SK-N-SH (cell line): ENCODE data around the gene SORCS3.

ENCODE experiments used
- EP300 ChIP-seq, 2 experiments: IDR thresholded peaks; 2 replicates each; pipeline versions ENCODE4 v1.4.0 to v1.6.1; 2012; ENCODE audit warnings: borderline replicate concordance in 1 of 2, low read depth in 1 of 2, low read length in 1 of 2
- FOXM1 ChIP-seq: IDR thresholded peaks from 2 replicates; pipeline ENCODE4 v1.4.0; 2012; ENCODE audit warnings: low read depth, mild to moderate bottlenecking
- GABPA ChIP-seq: IDR thresholded peaks from 2 replicates; pipeline ENCODE4 v1.4.0; 2012; ENCODE audit warnings: low read depth, mild to moderate bottlenecking
- MEF2A ChIP-seq: IDR thresholded peaks from 2 replicates; pipeline ENCODE4 v1.4.0; 2012; ENCODE audit warnings: low read depth, borderline replicate concordance
- RCOR1 ChIP-seq: fragments of 150-350 bp; IDR thresholded peaks from 2 replicates; pipeline ENCODE4 v1.6.1; 2017; ENCODE audit warnings: antibody characterized with exemption, low read length
- TCF12 ChIP-seq: IDR thresholded peaks from 2 replicates; pipeline ENCODE4 v1.4.0; 2012
- YY1 ChIP-seq: IDR thresholded peaks from 2 replicates; pipeline ENCODE4 v1.4.0; 2012; ENCODE audit warnings: low read depth, mild to moderate bottlenecking
- TF ChIP-seq, protein P1 (sequence below): fragments of 200-600 bp; sonication (generic); IDR thresholded peaks from 2 replicates; pipeline ENCODE4 v1.6.1; 2017; ENCODE audit warnings: antibody characterized with exemption, mild to moderate bottlenecking, moderate library complexity

DNA sequence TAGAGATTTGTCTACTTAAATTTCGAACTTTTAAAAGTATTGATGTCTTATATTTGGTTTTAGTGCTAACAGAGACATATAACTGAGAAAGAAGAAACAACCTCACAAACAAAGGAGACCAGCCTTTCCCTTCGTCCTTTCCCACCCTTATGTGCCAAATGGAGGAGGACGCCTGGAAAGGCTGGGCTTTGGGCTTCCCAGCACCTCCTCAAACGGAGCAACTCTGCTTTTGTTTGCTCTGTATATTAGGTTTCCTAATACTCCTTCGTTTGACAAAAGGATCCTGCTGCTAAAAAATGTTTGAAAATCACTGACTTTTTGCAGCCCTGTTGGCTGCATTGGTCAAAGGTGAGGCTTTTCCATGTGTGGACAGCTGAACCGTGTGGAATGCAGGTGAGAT is 471.8 kb downstream of the SORCS3 start:
- TF ChIP-seq TCF12 (no peak), RCOR1 (no peak), EP300 (IDR thresholded peaks at IDR 0.05; ENCODE audit: borderline replicate concordance in 1 of 2, low read depth in 1 of 2, low read length in 1 of 2) (no peak), FOXM1 (no peak), GABPA (no peak), YY1 (no peak), MEF2A (no peak)
- TF ChIP-seq, protein P1, sequence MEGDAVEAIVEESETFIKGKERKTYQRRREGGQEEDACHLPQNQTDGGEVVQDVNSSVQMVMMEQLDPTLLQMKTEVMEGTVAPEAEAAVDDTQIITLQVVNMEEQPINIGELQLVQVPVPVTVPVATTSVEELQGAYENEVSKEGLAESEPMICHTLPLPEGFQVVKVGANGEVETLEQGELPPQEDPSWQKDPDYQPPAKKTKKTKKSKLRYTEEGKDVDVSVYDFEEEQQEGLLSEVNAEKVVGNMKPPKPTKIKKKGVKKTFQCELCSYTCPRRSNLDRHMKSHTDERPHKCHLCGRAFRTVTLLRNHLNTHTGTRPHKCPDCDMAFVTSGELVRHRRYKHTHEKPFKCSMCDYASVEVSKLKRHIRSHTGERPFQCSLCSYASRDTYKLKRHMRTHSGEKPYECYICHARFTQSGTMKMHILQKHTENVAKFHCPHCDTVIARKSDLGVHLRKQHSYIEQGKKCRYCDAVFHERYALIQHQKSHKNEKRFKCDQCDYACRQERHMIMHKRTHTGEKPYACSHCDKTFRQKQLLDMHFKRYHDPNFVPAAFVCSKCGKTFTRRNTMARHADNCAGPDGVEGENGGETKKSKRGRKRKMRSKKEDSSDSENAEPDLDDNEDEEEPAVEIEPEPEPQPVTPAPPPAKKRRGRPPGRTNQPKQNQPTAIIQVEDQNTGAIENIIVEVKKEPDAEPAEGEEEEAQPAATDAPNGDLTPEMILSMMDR: no peak
